Left ventricle myocardium superior (tissue), 1 donor: ENCODE results near the gene TLE6. TPM values are rescaled to one million over a fixed set of nuclear protein-coding genes. Genes with fewer than 3 reads are reported as not detected.
"Not testable (repeated sequence)": the region's sequence is repeated elsewhere in the genome, so short reads cannot be mapped to it uniquely, and the experiment has no call there.

ENCODE experiments used
- ATAC-seq: fragments of 200-7000 bp; cut with Tn5 transposase; one replicate; pipeline ENCODE4 v1.9.1; 2020; ENCODE audit warnings: mild to moderate bottlenecking, moderate library complexity
- DNase-seq: peaks from one replicate; pipeline ENCODE4 v3.0.0-alpha.2; 2020
- intact Hi-C: fragments of 100-400 bp; cut with micrococcal nuclease; formaldehyde crosslinking; loops from one replicate; pipeline ENCODE4 v1.11.0; 2022
- total RNA-seq: library from RNA; stranded (reverse); fragmentation: NEBNext Ultra II Directional; extraction: Animal tissue kit (Norgen Biotek cat#: 25700); gene quantifications from one replicate; pipeline ENCODE4 v1.2.1, GENCODE V29; 2021
- donor health status: DM: no; HTN: yes; CAD: no; lungs with severe emphysema.

Gene TLE6
- total RNA-seq, 1 donor from 2014 or later = 0.30 TPM

- ATAC-seq = no peak
- intact Hi-C loops = no loop called here
Observed at GRCh38 chr19:3020321-3020960, 43.1 kb downstream of the TLE6 start.

GRCh38 chr19:3024509-3024869 is 47.1 kb downstream of the TLE6 start:
- intact Hi-C loops = no loop called here
- DNase-seq = no peak
- no peak for ATAC-seq

More at GRCh38 chr19:3020321-3020960, 43.1 kb downstream of the TLE6 start:
- DNase-seq = no peak

DNA sequence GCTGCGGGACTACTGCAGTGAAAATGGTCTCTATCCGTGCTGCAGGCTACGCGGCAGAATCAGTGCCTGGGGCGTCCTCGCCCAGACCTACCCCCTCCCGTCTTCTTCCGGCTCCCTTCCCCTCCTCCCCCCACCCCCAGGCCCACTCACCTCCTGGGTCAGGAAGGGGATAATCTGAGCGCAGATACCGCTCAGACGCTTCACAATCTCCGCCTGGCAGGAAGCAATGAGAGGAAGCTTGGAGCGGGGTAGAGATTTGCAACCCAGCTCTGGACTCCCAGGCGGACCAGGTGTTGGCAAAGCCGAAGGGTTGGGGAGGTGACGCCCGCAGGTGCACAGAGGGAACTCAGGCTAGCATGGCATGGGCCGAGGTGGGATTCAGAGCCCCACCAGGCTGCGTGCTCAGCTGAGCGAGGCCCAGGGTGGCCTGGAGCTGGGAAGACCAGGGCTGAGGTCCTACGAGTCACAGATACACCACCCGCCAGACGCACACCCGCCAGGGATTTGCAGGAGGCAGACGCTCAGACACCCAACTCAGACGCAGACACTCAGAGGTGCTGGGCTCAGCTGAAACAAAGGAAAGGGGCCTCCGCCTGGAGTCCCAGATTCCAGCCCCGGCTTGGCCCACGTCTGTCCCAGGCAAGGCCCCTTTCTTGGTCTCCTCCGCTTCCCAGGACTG is 47.6 kb downstream of the TLE6 start:
- intact Hi-C loops = no loop called here
- DNase-seq = no peak
- no peak for ATAC-seq

GRCh38 chr19:3025549-3025886 is 48.2 kb downstream of the TLE6 start:
- intact Hi-C loops = no loop called here
- DNase-seq = no peak
- no peak for ATAC-seq

DNA sequence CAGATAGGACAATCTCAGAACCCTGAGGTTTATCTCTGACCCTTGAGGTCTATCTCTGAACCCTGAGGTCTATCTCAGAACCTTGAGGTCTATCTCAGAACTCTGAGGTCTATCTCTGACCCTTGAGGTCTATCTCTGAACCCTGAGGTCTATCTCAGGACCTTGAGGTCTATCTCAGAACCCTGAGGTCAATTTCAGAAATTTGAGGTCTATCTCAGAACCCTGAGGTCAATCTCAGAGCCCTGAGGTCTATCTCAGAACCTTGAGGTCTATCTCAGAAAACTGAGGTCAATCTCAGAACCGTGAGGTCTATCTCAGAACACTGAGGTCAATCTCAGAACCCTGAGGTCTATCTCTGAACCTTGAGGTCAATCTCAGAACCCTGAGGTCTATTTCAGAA is 49.4 kb downstream of the TLE6 start:
- no peak for ATAC-seq
- intact Hi-C loops = no loop called here
- DNase-seq = no peak

- DNase-seq = no peak
- intact Hi-C loops = no loop called here
- ATAC-seq = no peak
Observed at GRCh38 chr19:3027292-3027691, 49.9 kb downstream of the TLE6 start.

DNA sequence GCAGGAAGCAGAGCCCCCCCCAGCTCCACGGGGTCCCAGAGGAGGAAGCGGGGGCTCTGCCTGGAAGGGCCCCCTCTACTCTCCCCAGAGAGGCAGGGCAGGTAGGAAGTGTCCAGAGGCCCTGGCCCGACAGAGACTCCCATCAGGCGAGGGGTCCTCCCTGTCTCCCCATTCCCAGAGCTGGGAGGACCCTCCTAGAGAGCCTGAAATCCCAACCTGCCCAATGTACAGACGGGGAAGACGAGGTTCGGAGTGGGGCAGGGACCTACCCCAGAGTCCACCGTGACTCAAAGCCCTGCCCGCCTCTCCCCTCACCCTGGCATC is 50.6 kb downstream of the TLE6 start:
- DNase-seq (no peak), ATAC-seq (peak; percentile 6)
- intact Hi-C loops = no loop called here

GRCh38 chr19:3028305-3029064 is 51.1 kb downstream of the TLE6 start:
- intact Hi-C loops = no loop called here

GRCh38 chr19:3029065-3029923 is 51.9 kb downstream of the TLE6 start, which contains the start of gene TLE2:
TSS of gene TLE2 (minus strand) at chr19:3029280. CDS start at chr19:3028904, 376 bp downstream.
- DNase-seq = peak; percentile 50
- intact Hi-C loops = no loop called here
- peak; percentile 66 for ATAC-seq

More at GRCh38 chr19:3028305-3029064, 51.1 kb downstream of the TLE6 start:
- DNase-seq (no peak), ATAC-seq (no peak)

DNA sequence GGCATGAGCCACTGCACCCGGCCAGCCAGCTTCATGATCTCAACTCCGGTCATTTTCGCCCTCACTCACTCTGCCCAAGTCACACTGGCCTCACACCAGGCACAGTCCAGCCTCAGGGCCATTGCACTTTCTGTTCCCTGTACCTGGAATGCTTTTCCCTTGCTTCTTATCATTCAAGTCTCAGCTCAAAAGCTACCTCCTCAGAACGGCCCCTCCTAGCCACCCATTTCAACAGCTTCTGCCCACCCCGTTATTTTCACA is 54.2 kb downstream of the TLE6 start:
- no peak for ATAC-seq
- DNase-seq = no peak
- intact Hi-C loops = no loop called here

DNA sequence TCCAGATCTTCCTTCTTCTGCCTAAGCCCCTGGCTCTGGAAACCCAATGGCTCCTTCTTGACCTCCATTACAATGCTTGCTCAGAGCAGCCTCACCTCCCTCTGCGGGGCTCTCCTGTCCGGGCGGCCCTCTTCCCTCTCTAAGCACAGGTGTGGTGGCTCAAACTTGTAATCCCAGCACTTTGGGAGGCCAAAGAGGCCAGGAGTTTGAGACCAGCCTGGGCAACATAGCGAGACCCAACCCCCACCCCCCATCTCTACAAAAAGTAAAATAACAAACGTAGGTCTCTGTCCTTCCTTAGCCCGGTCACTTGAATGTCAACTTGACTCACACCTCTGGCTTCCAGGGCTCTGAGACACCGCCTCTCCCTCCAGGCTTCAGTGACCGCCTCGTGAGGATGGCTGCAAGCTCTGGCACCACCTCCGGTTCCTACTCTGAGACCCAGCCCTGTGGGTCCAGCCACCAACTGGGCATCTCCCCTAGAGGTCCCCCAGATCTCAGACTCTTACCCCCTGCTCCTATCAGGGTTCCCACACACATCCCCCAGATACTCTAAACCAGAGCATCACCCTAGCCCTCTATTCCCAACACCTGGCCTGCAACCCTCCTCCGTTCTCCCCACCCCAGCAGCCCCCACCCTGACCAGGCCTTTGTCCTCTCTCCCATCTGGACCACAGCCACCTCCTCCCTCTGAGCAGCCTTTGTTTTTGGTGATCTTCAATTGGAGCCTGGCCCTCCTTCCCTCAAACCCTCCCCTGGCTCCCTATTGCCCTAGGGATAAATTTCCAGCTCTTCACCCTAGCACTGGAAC is 56.4 kb downstream of the TLE6 start:
- ATAC-seq (no peak), DNase-seq (no peak)
- intact Hi-C loops = no loop called here

DNA sequence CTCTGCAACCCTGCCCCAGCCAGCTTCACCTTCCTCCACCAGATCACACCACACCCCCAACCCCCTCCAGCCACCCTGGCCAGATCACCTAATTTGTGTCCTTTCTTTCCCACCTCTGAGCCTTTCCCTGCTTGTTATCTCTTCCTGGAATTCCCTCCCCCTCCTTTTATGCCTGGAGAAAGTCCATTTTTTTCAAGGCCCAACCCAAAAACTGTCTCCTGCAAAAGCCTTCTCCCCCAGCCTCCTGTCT is 57.0 kb downstream of the TLE6 start:
- DNase-seq (no peak), ATAC-seq (no peak)
- intact Hi-C loops = no loop called here

DNA sequence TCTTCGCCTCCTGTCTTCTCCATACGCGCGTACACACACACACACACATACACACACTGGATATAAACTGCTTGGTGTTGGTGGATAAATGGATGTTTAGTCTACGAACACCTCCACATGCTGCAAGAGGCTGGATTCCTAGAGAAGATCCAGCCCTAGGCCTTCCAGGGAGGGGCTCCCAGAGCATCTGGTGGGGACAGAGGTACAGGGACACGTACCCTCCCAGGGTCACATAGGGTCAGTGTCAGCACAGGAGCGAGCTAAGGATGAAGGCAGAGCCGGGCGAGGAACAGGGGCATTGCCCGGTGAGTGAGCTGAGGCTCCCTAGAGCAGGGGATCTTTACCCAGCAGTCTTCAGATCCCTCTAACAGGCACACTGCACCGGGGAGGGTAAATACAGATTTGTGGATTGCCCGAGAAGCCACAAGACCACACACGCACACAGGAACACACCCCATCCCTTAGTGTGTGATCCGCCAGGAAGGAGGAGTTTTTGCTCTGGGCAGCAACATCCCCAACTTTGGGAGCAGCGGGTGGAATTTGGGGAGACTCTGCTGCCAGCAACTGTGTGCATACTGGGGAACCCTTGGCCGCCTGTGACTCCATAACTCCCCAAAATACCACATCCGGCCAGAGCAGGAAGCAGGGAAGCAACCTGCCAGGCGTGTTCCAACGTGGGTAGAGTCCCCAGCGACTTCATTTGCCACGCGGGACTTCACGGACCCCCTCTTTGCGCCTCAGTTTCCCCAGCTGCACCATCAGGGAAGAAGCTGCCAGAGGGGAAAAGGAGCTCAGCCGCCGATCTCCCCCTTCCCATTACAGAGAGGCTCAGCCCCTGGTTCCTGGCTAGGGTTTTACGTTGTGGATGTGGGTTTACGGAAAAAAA is 57.5 kb downstream of the TLE6 start:
- intact Hi-C loops = no loop called here
- ATAC-seq (no peak), DNase-seq (no peak)

DNA sequence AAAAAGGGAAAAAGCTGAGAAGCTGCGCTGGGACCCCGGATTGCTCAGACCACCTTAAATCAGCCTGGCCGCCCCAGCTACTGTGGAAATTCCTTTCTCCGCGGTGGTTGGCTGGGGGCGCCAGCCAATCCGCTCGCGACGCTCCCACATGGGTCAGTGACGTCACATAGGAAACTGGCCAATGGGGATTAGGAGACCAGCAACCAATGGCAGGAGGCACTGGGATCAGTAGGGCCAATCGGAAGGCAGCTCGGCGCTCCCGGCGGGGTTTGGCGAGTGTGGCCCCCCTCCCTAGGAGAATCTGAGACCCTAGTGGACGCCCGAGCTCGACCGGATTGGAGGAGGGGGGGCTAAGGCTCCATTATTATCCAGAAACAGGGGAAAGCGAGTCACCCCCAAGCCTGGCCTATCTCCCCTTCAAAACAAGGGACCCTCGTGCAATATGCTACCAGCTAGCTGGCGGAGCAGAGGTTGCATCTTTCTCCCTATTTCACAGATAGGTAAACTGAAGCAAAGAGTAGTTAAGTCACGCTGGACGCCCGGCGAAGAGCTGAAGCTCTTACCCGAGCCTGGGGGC is 58.3 kb downstream of the TLE6 start:
- DNase-seq (peak; percentile 98), ATAC-seq (peak; percentile 95)
- intact Hi-C loops = no loop called here

GRCh38 chr19:3036119-3036976 is 59.0 kb downstream of the TLE6 start:
- peak; percentile 91 for ATAC-seq
- peak; percentile 96 for DNase-seq
- intact Hi-C loops = no loop called here

DNA sequence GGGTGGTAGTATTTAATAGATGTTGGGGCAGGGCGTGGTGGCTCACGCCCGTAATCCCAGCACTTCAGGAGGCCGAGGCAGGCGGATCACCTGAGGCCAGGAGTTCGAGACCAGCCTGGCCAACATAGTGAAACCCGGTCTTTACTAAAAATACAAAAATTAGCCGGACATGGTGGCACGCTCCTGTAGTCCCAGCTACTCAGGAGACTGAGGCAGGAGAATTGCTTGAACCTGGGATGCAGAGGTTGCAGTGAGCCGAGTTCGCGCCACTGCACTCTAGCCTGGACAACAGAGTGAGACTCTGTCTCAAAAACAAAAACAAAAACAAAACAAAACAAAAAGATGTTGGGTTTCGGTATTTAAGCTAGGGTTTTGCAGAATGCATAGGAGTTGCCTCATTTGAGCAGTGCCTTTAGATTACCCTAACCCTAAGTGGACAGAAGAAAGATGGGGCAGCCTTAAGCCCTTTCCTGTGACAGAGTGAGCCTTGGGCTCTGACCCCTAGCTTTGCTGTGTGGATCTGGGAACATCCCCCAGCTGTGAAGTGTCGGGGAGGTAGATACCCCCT is 59.7 kb downstream of the TLE6 start:
- ATAC-seq = not testable (repeated sequence)

DNA sequence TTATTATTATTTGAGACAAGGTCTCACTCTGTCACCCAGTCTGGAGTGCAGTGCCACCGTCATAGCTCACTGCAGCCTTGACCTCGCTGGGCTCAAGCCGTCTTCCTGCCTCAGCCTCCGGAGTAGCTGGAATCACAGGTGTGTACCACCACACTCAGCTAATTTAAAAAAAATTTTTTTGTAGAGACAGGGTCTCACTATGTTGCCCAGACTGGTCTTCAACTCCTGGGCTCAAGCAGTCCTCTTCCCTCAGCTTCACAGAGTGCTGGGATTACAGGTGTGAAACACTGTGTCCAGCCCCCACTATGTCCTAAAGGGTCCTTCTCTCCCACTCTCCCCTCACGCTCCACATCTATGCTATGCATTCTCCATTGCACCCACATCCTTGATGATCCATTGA is 60.9 kb downstream of the TLE6 start:
- ATAC-seq (no peak), DNase-seq (no peak)
- intact Hi-C loops = no loop called here

More for the DNA sequence above, 59.7 kb downstream of the TLE6 start:
- intact Hi-C loops, DNase-seq: not testable (repeated sequence)
